T follicular helper cell (primary cell): ENCODE data around the gene AIFM1.

Experiments
- DNase-seq: peaks from one replicate; pipeline ENCODE4 v3.0.0-alpha.2; 2020; ENCODE audit warnings: low read depth

Gene AIFM1

DNA sequence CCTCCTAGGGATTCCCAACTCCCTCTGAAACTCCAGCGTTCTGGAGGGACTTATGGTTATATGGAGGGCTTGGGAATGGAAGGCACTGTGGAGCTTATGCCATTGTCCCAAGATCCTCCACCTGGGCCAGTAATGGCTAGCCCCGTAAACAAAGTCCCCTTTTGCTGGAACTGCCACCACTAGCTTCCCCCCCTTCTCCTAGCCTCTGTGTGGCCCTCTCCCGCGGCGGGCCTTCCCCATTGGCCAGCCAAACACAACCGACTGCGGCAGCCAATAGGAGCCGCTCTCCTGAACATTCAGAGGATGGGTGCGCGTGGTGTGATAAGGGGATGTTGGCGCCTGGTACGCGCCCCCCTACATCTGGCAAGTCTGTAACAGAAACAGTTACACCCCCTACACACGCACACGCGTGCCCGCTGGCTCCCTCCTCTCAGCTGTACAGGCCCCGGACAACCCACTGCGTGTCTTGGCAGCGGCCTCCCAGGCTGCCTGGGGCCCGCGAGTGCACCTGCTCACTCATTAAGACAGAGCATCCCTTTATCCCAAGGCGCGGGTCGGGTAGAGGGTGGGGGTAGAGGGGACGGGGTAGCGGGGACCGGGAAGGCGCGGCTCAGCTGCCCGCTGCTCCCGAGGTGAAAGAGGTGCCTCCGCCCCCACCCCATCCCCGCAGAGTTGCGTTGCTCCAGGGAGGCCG lies 5.3 kb upstream of the AIFM1 start:
- peak; percentile 53 for DNase-seq

- DNase-seq: no peak
Observed at GRCh38 chrX:130167040-130167439, 1.4 kb upstream of the AIFM1 start.

GRCh38 chrX:130166503-130166777 lies 799 bp upstream of the AIFM1 start:
- no peak for DNase-seq

DNA sequence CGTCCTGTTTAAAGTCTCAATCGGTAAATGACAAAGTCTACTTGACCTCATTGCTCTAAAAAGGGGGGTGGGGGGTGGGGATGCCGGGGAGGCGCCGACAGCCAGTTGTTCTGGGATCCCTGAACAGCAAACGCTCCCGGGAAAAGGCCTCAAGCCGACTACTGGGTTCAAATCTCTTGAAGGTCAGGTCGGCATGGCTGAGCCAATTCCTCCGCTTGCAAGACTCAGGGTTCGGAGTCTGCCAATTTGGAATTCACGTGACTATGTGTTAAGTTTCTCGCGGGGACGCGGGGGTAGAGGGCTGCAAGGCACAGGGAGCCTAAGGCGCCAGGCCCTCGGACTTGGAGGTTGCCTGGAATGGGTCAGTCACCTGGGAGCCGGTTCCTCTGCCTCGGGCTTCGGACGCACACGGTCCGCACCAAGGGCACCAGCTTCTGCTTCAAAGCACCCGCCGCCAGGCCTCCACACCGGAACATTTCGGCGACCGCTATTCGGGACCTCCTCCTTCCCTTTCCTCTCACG lies 399 bp downstream of the AIFM1 start:
- no peak for DNase-seq

- DNase-seq: no peak
Observed at GRCh38 chrX:130163398-130163797, 2.2 kb downstream of the AIFM1 start.

DNA sequence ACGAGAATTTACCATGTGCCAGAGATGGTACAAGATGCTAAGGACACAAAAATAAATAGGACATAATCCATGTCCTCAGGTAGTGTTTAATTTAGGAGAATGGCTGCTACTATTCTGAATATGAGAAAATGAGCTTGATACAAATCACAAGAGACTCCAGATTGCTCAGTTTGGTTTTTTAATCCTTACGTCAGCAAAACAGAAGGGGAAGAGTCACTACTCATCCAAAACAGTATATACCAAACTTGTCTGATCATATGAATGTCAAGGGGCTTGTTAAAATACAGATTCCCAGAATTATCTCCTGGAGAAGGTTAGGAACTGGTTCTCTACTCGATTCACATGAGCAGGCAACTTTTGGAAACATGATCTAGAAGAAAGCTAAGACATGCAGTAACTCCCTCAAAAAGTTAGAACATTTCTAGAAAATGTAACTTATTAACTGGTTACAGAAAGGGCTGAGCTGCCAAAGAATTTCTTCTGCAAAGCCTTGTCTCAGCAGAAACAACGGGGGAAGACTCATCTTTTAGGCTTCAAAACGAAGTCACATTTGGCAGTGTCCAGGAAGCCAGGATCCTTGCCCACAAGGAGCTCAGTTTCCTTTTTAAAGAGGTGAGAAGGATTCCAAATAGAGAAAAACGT lies 3.4 kb downstream of the AIFM1 start:
- DNase-seq: no peak

GRCh38 chrX:130159776-130160175 lies 5.9 kb downstream of the AIFM1 start:
- DNase-seq: no peak

- no peak for DNase-seq
Observed at GRCh38 chrX:130158311-130158710, 7.3 kb downstream of the AIFM1 start.

GRCh38 chrX:130155564-130155963 lies 10.1 kb downstream of the AIFM1 start:
- DNase-seq: no peak

- DNase-seq: no peak
Observed at GRCh38 chrX:130147631-130148030, 18.0 kb downstream of the AIFM1 start.

- no peak for DNase-seq
Observed at GRCh38 chrX:130145123-130145522, 20.5 kb downstream of the AIFM1 start.

- DNase-seq: no peak
Observed at GRCh38 chrX:130144509-130144908, 21.1 kb downstream of the AIFM1 start.

DNA sequence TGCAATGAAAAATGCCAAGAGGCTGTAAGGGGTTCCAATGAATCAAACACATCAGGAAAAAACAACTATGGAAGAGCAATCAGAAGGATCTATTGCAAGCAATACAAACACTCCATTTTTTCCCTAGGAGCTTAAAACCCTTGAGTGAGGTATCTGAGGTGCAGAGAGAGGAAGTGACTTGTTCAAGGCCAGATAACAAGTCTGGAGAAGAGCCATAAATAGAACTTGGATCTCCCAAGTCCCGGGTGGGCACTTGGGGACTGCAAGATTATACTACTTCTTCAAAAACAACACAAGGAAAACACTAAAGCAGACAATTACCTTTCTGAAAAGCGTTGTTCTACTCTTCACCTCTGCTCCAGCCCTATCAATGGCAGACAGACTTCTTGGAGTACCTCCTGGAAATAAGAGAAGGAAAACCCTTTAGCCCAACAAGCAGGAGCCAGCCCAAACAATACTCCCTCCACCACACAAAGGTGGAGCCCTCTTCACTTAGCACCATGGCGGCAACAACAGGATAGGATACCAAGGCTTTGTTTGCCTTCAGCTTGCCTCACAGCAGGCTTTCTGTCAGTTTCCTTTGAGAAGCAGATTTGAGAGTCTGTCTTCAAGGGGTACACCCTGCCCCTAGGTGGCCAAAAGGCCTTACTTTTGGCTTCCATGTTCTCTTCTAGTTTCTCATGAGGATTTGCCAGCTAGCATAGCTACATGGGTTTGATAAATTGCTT lies 26.0 kb downstream of the AIFM1 start:
- DNase-seq: no peak

DNA sequence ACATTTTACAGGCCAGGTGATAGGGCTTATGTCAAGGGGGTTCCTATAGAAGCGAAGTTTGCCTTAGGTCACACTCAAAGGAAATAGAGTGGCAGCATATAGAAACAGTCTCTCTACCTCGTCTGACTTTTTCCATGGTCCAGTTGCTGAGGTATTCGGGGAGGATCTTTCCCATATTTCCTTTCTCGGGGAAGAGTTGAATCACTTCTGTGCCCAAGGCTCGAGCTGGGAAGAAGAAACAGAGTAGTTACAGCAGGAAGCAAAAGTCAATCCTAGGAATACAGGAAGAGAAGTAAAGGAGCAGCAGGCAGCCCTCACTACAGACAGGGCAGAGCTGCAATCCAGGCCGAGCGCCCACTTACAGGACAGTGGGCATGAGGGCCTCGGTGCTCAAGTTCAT lies 28.7 kb downstream of the AIFM1 start:
- DNase-seq: no peak

- DNase-seq: no peak
Observed at GRCh38 chrX:130136496-130136895, 29.1 kb downstream of the AIFM1 start.

- DNase-seq: no peak
Observed at GRCh38 chrX:130130990-130131389, 34.7 kb downstream of the AIFM1 start.

- DNase-seq: no peak
Observed at GRCh38 chrX:130125091-130125874, 40.4 kb downstream of the AIFM1 start.

DNA sequence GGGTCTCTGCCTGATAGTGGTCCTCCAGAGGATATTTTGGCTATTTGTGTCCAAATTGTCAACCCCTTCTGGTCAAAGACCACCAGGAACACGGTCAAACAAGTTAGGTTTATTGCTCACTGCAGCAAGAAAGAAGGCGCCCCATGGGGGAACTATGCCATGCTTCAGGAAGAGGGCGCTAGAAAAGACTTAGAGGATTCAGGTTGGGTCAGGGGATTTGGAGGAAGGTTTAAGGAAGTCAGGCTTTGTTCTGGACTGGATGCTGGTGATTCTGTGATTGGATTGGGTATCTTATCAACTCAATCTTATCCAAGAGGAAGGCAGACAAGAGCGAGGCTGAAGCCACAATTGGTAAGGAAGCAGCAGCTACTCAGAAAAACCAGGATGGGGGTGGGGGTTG lies 41.1 kb downstream of the AIFM1 start:
- DNase-seq: no peak

DNA sequence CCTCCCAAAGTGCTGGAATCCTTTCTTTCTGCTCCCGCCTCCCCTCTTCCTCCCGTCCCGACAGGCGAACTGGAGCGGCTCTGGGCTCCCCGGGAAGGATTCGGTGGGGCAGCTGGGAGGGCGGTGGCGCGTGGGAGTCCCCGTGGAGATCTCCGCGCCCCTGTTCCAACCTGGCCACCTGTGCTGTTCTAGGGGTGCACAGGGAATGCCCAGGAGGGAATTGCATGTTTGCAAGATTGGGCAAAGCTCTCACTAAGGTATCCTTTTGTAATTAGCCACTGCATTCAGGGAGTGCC lies 44.2 kb downstream of the AIFM1 start:
- DNase-seq: no peak

DNA sequence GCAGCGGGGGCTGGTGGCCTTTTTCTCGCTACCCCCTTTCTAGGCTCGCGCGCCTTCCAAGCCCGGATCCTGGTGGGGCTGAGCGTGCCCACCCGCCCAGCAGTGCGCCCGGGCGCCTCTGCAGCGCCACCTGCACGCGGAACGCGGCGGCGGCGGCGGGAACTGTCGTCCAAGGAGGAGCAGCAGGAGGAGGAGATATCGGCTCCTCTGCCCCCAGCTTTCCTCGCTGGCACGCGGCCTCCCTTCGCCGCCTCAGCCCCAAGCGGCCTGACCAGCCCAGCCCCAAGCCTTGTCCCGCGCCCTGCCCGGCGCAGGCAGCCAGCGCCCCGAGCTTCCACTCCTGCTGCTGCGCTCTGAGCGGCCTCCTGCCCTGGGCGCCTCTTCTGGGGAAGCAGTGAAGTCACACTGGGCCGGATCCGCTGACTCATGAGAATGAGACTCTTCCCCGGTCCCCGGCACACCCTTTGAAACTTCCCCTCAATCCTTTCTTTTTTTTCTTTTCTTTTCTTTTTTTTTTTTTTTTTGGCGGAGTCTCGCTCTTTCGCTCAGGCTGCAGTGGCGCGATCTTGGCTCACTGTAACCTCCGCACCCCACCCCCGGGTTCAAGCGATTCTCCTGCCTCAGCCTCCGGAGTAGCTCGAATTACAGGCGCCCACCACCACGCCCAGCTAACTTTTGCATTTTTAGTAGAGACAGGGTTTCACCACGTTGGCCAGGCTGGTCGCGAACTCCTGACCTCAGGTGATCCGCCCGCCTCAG lies 44.7 kb downstream of the AIFM1 start:
- peak; percentile 45 for DNase-seq

DNA sequence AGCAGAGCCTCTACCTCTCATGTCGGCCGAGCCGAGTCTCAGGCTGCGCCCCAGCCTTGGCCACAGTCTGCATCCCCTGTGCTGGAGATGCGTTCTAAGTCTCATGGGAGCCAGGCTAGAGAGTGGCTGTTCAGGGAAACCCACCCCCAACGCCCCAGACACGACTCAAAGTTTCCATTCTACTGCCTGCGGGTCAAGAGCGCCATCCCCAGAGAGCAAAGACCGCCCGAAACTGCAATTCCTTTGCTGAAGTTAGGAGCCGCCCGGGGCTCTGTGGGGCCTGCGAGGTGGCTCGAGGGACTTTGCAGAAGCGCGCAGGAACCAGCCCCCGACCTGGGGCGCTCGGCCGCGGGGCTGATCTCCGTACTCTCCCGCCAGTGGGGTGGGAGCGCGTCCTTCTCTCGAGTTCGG lies 45.3 kb downstream of the AIFM1 start:
- DNase-seq: no peak
